Measurements from ENCODE around the gene ZNG1A. TPM values are rescaled to one million over a fixed set of nuclear protein-coding genes. Genes with fewer than 3 reads are reported as not detected.
"Not testable (repeated sequence)": the region's sequence is repeated elsewhere in the genome, so short reads cannot be mapped to it uniquely, and the experiment has no call there.

ZNG1A gene
- total RNA-seq, 4 donors from 2014 or later, result 27.4 to 48.7 (median 33.0) TPM

- Histone ChIP-seq H3K27ac (no peak overlapping the region), H3K27me3 (peaks cover 12% of the 10 kb centered on the region), H3K4me1 (peaks cover 14% of the 10 kb centered on the region)
These were observed 41.0 kb upstream of the ZNG1A start for GRCh38 chr9:219670-220365.

DNA sequence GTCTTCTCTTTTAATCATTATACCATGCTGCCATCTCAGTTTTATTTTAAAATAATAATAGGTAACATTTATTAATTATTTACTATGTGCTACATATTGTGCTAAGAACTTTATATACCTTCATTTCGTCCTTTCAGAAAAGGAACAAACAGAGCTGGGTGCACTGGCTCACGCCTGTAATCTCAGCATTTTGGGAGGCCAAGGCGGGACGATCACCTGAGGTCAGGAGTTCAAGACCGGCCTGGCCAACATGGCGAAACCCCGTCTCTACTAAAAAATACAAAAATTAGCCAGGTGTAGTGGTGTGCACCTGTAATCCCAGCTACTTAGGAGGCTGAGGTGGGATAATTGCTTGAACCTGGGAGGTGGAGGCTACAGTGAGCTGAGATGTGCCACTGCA lies 40.2 kb upstream of the ZNG1A start:
- H3K4me3 ChIP-seq; H3K9me3 ChIP-seq; H3K36me3 ChIP-seq; H3K27ac ChIP-seq; DNase-seq (ENCODE audit: low spot score in 2 of 2): not testable (repeated sequence)
- 96% methylated on average over 7 of the region's 7 CpGs for WGBS
- H3K4me1 ChIP-seq, result peaks cover 22% of the 10 kb centered on the region
- peaks cover 15% of the 10 kb centered on the region for H3K27me3 ChIP-seq

More at GRCh38 chr9:219670-220365, 41.0 kb upstream of the ZNG1A start:
- TF ChIP-seq POLR2A (IDR thresholded peaks at IDR 0.05), result no peak
- Histone ChIP-seq H3K9me3 (no peaks in the 10 kb centered on the region), H3K36me3 (no peaks in the 10 kb centered on the region), H3K4me3 (no peak overlapping the region)
- WGBS, result 78% methylated on average over 7 of the region's 7 CpGs
- DNase-seq (ENCODE audit: low spot score in 2 of 2), result no peak

DNA sequence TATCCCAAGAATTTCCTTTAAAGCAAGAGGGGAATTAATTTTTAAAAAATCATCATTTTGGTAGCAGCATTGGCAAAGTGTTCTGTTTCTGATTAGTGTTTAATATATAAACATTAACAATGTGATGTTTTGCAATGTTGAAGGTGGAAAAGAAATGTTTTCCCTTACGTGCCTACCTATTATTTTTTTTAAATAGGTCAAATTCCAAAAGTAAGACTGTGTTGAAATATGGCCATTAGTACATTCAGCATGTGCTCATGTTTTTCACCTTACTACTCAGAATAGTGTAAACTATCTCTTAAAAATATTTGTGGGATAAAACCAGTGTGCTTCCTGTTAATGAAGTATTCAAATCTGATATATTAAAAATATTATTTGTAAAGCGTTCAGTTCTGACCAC lies 39.1 kb upstream of the ZNG1A start:
- Histone ChIP-seq H3K9me3 (no peaks in the 10 kb centered on the region), H3K36me3 (no peaks in the 10 kb centered on the region), H3K27me3 (peaks cover 15% of the 10 kb centered on the region), H3K4me1 (peaks cover 23% of the 10 kb centered on the region), H3K27ac (no peak overlapping the region), H3K4me3 (no peak overlapping the region)
- WGBS, result 66% methylated on average over 2 of the region's 2 CpGs
- no peak for DNase-seq (ENCODE audit: low spot score in 2 of 2)
- TF ChIP-seq POLR2A (IDR thresholded peaks at IDR 0.05), result no peak
- no peak for TF ChIP-seq EP300 (IDR thresholded peaks at IDR 0.05)
- TF ChIP-seq, protein P1, sequence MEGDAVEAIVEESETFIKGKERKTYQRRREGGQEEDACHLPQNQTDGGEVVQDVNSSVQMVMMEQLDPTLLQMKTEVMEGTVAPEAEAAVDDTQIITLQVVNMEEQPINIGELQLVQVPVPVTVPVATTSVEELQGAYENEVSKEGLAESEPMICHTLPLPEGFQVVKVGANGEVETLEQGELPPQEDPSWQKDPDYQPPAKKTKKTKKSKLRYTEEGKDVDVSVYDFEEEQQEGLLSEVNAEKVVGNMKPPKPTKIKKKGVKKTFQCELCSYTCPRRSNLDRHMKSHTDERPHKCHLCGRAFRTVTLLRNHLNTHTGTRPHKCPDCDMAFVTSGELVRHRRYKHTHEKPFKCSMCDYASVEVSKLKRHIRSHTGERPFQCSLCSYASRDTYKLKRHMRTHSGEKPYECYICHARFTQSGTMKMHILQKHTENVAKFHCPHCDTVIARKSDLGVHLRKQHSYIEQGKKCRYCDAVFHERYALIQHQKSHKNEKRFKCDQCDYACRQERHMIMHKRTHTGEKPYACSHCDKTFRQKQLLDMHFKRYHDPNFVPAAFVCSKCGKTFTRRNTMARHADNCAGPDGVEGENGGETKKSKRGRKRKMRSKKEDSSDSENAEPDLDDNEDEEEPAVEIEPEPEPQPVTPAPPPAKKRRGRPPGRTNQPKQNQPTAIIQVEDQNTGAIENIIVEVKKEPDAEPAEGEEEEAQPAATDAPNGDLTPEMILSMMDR (IDR thresholded peaks at IDR 0.05), result no peak
- no peak for TF ChIP-seq POLR2AphosphoS5 (IDR thresholded peaks at IDR 0.05)

GRCh38 chr9:216866-217265 lies 38.0 kb upstream of the ZNG1A start:
- no peak for DNase-seq (ENCODE audit: low spot score in 2 of 2)
- Histone ChIP-seq H3K4me1 (peaks cover 26% of the 10 kb centered on the region), H3K27ac (no peak overlapping the region), H3K27me3 (peaks cover 15% of the 10 kb centered on the region), H3K4me3 (peak overlapping the region; percentile 71), H3K36me3 (no peaks in the 10 kb centered on the region), H3K9me3 (no peaks in the 10 kb centered on the region)
- TF ChIP-seq EP300 (IDR thresholded peaks at IDR 0.05) (no peak), POLR2A (IDR thresholded peaks at IDR 0.05) (no peak), POLR2AphosphoS5 (IDR thresholded peaks at IDR 0.05) (no peak)
- TF ChIP-seq, protein P1 (IDR thresholded peaks at IDR 0.05), result no peak
- 62% methylated on average over 1 of the region's 1 CpG for WGBS

DNA sequence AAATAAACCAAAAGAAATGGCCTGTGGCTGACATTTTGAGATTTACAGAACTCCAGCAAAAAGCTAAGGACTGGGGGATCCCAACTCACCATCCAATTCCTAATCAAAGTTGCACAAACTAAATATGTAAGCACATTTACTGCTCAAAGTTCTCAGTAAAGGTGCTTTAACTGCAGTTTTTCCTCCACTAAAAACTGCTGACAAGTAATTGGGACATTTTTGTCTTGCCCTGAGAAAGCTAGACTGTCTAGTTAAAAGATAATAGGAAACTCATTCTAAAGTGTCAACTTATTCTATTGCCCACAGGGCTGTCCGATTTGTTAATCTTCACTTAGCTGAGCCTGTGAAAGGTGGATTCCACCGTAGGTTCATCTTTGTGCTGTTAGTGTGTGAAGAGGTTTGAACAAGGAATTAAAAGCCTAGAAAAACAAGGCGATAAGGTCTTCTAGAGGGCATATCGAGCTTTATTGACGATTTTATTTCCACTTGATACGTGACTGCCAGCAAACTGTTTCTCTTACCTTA lies 36.8 kb upstream of the ZNG1A start:
- Histone ChIP-seq H3K27ac (peak overlapping the region; percentile 79), H3K4me1 (peaks cover 30% of the 10 kb centered on the region), H3K36me3 (no peaks in the 10 kb centered on the region), H3K4me3 (peak overlapping the region; percentile 71), H3K27me3 (peaks cover 15% of the 10 kb centered on the region), H3K9me3 (no peaks in the 10 kb centered on the region)
- TF ChIP-seq, protein P1 (IDR thresholded peaks at IDR 0.05), result no peak
- TF ChIP-seq EP300 (IDR thresholded peaks at IDR 0.05), result no peak
- no peak for TF ChIP-seq POLR2AphosphoS5 (IDR thresholded peaks at IDR 0.05)
- TF ChIP-seq POLR2A (IDR thresholded peaks at IDR 0.05), result no peak
- DNase-seq (ENCODE audit: low spot score in 2 of 2), result no peak
- WGBS, result 60% methylated on average over 6 of the region's 6 CpGs

DNA sequence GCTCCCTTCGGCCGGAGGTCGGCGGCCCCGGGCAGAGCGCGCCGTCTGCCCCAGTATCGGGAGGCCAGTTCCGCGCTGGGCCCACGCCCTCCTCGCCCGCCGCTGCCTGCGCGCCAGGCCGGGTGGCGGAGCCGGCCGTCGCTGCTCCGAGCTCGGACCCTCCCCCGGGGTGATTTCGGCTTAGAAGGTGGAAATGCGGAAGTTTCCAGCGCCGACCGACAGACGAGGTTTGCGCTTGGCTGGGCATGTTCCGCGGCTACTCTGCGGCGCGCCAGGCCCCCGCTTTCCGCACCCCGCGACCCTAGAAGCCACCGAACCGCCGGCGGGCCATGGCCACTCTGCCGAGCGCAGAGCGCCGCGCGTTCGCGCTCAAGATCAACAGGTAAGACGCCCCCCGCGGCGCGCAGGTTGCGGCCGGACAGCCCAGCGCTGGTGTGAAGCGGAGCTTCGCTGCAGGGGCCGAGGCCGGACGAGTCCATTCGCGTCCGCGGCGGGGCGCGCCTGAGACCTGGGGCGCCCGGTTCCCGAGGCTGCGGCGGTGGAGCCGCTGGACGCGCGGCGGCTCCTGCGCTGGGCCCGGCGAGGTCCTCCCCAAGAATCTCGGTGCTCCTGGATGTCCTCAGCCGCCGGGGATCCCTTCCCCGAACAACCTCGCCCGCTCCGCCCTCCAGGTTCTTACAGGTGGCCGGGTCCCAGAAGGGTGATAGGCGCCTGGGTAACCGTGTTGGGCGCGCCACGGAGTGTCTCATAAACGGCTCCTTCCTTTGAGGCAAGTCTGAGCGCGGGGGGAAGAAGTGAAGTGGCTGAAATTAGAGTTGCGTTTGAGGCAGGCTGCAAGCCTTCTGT lies 36.0 kb upstream of the ZNG1A start, which contains the start of gene DOCK8:
Gene DOCK8, plus strand, starts transcription at position 218 of the 846 bp plus-strand sequence. Its CDS starts 112 bp downstream, at position 330.
- H3K4me3 ChIP-seq, result peak within 1 kb of the TSS; percentile 71
- DNase-seq (ENCODE audit: low spot score in 2 of 2), result peak; percentile 79 to 86
- H3K27ac ChIP-seq, result peak within 1 kb of the TSS; percentile 79
- H3K9me3 ChIP-seq, result no peaks in the 10 kb centered on the region
- peaks cover 30% of the 10 kb centered on the region for H3K4me1 ChIP-seq
- H3K27me3 ChIP-seq, result peaks cover 15% of the 10 kb centered on the region
- H3K36me3 ChIP-seq, result no peaks in the 10 kb centered on the region
- TF ChIP-seq EP300 (IDR thresholded peaks at IDR 0.05) (no peak), POLR2AphosphoS5 (IDR thresholded peaks at IDR 0.05) (no peak)
- TF ChIP-seq, protein P1 (IDR thresholded peaks at IDR 0.05), result peak in 1 of 2 donors; percentile 41
- 0% methylated on average over 21 of the region's 103 CpGs for WGBS
